IPS-15b (cell line): Measurements from ENCODE around the gene PHF12.
"Not testable (repeated sequence)": the region's sequence is repeated elsewhere in the genome, so short reads cannot be mapped to it uniquely, and the experiment has no call there.

ENCODE experiments used
- H3K27me3 ChIP-seq: one replicate; pipeline ENCODE4 v1.6.1; 2013; ENCODE audit warnings: low read length; ENCODE audit not compliant: control insufficient read depth, insufficient read depth
- H3K36me3 ChIP-seq: one replicate; pipeline ENCODE4 v1.6.1; 2013; ENCODE audit warnings: low read length; ENCODE audit not compliant: control insufficient read depth, insufficient read depth
- H3K4me1 ChIP-seq: one replicate; pipeline ENCODE4 v1.6.1; 2013; ENCODE audit warnings: mild to moderate bottlenecking, low read length; ENCODE audit not compliant: control insufficient read depth, insufficient read depth
- H3K4me3 ChIP-seq: one replicate; pipeline ENCODE4 v1.5.1; 2013; ENCODE audit warnings: low read depth, low read length
- H3K9ac ChIP-seq: one replicate; pipeline ENCODE4 v1.6.1; 2013; ENCODE audit warnings: low read depth, mild to moderate bottlenecking, low read length
- H3K9me3 ChIP-seq: one replicate; pipeline ENCODE4 v1.6.1; 2013; ENCODE audit warnings: mild to moderate bottlenecking, low read length; ENCODE audit not compliant: control insufficient read depth, insufficient read depth

PHF12 gene

DNA sequence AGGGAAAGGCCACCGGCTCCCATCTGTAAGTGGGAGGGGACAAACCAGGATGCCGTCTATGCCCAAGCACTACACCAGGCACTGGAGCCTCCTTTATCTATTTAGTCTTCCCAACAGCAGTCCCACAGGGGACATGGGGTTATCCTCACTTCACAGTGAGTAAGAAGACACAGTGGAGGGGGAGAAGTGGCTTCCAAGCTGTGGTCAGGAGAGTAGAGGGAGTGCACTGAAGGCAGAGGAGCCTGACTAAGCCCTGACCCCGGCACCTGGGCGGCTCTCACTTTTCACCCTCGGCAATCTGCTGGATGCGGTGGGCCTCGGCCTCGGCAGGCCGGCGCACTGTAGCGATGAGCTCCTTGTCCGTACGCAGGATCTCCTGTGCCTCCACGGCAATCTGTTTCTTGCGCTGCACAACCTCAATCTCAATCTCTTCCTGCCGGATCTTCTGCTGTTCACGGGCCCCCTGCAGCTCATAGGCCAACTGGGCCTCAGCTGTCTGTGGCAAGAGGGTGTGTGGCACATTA lies 69.7 kb downstream of the PHF12 start:
- peaks cover 18% of the 10 kb centered on the region for H3K36me3 ChIP-seq
- no peaks in the 10 kb centered on the region for H3K27me3 ChIP-seq
- no peak overlapping the region for H3K9ac ChIP-seq

DNA sequence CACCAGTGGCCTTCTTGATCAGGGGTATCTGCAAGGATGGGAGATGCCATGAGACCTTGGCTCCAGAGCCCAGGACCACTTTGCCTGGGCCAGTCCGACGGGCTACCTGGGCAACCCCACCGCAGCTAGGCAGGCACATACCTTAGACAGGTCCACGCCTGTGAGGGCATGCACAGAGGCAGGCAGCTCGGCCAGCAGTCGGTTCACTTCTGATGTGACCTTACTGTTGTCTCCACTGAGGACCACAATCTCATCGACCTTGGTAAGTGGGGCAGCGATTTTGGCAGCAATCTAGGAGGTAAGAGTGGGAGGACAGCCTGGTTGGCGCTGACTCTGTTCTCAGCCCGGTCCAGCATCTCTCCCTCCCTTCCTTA lies 70.8 kb downstream of the PHF12 start:
- no peaks in the 10 kb centered on the region for H3K27me3 ChIP-seq
- H3K9me3 ChIP-seq, result no peaks in the 10 kb centered on the region
- no peak overlapping the region for H3K4me3 ChIP-seq
- H3K4me1 ChIP-seq, result no peaks in the 10 kb centered on the region
- peaks cover 18% of the 10 kb centered on the region for H3K36me3 ChIP-seq
- no peak overlapping the region for H3K9ac ChIP-seq

More for the DNA sequence above, 69.7 kb downstream of the PHF12 start:
- H3K4me3 ChIP-seq, result no peak overlapping the region
- no peaks in the 10 kb centered on the region for H3K9me3 ChIP-seq
- H3K4me1 ChIP-seq, result no peaks in the 10 kb centered on the region

DNA sequence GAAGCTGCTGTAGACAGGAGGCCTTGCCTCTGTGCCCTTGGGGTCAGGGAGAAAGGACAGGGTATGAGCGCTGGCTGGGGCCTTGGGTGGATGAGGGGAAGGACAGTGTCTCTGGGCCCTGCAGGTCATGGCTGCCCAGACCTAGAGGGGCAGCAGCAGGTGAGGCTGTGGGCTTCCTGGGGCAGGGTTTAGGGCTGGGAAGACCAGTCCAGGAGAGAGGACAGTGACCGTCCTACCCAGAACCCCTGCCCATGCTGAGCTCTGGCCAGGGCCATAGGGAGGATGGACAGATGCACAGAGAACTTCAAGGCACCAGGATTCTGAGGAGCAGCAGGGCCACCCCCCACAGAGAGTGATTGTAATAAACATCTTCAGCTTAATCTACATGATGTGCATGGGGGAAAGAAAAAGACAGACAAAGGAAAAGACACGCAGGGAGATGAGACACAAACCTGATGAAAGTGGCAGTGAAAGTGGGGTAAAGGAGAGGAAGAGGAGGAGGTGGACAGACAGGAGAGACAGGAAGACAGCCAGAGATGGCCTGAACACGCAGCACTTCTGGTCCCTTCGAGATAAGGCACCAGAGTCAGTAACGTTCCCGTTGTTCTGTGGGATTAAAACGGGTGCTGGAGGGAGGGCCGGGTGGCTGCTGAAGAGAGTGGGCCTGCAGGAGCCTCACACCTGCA lies 71.3 kb downstream of the PHF12 start:
- H3K9ac ChIP-seq, result no peak overlapping the region
- no peaks in the 10 kb centered on the region for H3K27me3 ChIP-seq
- no peaks in the 10 kb centered on the region for H3K4me1 ChIP-seq
- H3K4me3 ChIP-seq, result no peak overlapping the region
- H3K36me3 ChIP-seq, result peaks cover 17% of the 10 kb centered on the region
- no peaks in the 10 kb centered on the region for H3K9me3 ChIP-seq

DNA sequence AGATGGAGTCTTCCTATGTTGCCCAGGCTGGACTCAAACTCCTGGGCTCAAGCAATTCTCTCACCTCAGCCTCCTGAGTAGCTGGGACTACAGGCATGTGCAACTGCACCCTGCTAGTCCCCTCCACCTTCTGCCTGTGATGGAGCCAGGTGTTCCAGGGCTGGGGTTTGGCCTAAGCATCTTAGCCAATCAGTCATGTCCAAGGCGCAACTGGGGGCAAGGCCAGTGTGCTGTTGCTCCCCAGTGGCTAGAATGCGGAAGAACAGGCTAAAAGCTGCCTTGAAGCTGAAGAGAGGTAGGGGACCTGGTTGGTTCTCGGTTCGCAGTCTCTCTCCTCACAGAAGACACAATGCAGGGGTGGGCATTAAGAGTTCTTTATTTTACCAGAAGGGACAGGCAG lies 72.3 kb downstream of the PHF12 start:
- Histone ChIP-seq H3K4me1 (no peaks in the 10 kb centered on the region), H3K9me3 (no peaks in the 10 kb centered on the region), H3K9ac (no peak overlapping the region), H3K4me3 (no peak overlapping the region), H3K36me3 (peaks cover 13% of the 10 kb centered on the region), H3K27me3 (no peaks in the 10 kb centered on the region)

DNA sequence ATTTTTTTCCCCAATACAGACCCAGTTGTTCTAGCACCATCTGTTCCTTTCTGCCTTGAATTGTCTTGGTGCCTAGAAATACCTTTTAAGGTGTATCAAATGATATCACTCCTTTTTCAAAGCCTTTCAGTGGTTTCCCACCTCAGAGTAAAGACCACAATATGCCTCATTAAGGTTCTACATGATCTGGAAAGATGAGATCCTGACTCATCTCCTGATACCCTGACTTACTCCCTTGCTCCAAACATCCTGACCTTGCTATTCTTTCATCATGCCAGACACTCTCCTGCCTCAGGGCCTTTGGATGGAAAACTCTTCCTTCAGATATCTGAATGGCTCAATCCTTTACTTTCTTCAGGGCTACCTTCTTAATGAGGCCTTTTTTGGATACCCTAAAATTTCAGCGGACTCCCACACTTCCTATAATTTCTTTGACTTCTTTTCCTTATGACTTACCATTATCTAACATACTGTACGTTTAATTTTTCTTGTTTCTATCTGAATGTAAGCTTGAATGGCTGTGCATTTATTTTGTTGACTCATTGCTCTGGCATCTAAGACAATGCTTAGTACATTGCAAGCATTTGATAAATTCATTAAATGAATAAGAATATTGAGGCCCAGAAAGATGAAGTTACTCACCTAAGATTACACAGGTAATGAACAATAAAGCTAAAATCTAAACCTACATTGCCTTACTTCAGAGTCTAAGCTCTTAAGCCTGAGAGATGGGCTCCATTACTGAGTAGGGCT lies 73.0 kb downstream of the PHF12 start:
- Histone ChIP-seq H3K27me3 (no peaks in the 10 kb centered on the region), H3K9ac (no peak overlapping the region), H3K4me3 (no peak overlapping the region), H3K9me3 (no peaks in the 10 kb centered on the region), H3K4me1 (no peaks in the 10 kb centered on the region), H3K36me3 (peaks cover 10% of the 10 kb centered on the region)

DNA sequence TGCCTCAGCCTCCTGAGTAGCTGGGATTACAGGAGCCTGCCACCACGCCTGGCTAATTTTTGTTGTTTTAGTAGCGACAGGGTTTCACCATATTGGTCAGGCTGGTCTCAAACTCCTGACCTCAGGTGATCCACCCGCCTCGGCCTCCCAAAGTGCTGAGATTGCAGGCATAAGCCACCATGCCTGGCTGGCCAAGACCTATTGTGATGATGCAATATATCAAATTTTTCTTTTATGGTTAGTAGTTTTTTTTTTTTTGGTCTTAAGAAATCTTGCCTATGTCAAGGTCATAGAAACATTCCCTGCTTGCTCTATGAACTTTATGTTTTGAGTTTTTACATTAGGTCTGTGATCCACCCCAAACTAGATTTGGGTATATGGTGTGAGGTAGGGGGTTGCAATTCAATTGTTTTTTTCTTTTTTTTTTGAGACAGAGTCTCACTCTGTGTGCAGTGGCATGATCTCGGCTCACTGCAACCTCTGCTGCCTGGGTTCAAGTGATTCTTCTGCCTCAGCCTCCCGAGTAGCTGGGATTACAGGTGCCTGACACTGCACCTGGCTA lies 74.1 kb downstream of the PHF12 start:
- not testable (repeated sequence) for H3K4me3 ChIP-seq, H3K4me1 ChIP-seq, H3K9ac ChIP-seq, H3K36me3 ChIP-seq, H3K27me3 ChIP-seq, H3K9me3 ChIP-seq

DNA sequence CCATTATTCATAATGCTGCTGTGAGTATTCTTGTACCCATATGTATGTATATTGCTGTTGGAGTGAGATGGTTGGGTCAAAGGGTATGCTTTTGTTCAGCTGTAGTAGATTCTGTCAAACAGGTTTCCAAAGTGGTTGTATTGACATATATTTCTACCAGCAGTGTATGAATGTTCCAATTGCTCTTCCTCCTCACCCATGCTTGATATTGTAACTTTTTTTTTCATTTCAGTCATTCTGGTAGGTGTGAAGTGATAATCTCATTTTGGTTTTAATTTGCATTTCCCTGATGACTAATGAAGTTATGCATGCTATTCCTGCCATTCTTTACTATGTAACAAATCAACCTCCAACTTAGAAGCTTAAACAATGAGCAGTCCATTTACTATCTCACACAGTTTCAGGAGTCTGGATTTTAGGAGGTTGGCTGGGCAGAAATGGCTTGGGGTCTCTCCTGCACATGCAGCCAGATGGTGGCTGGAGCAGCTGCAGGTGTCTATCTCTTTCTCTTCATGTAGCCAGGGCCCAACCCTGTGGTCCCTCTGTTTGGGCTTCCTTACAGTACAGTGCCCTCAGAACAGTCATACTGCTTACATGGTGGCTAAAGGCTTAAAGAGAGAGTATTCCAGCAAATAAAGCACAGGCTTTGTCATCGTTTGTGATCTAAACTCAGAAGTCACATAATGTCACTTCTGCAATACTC lies 75.3 kb downstream of the PHF12 start:
- Histone ChIP-seq H3K9me3 (no peaks in the 10 kb centered on the region), H3K4me1 (no peaks in the 10 kb centered on the region), H3K4me3 (no peak overlapping the region), H3K9ac (no peak overlapping the region), H3K36me3 (peaks cover 9% of the 10 kb centered on the region), H3K27me3 (no peaks in the 10 kb centered on the region)

DNA sequence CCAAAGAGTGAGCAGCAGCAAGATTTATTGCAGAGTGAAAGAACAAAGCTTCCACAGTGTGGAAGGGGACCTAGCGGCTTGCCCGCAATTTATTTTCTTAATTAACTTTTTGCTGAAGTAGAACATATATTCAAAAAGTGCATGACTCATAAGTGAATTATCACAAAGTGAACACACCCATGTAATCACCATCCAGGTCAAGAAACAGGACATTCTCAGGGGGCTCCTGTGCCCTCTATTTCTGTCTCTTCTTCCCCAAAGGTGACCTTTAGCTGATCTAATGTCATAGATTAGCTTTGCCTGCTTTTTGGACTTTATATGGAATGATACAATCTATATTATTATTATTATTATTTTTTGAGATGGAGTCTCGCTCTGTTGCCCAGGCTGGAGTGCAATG lies 76.6 kb downstream of the PHF12 start:
- H3K4me3 ChIP-seq, result no peak overlapping the region
- H3K9ac ChIP-seq, result no peak overlapping the region
- H3K27me3 ChIP-seq, result no peaks in the 10 kb centered on the region
- H3K9me3 ChIP-seq, result no peaks in the 10 kb centered on the region
- no peaks in the 10 kb centered on the region for H3K4me1 ChIP-seq
- no peaks in the 10 kb centered on the region for H3K36me3 ChIP-seq

DNA sequence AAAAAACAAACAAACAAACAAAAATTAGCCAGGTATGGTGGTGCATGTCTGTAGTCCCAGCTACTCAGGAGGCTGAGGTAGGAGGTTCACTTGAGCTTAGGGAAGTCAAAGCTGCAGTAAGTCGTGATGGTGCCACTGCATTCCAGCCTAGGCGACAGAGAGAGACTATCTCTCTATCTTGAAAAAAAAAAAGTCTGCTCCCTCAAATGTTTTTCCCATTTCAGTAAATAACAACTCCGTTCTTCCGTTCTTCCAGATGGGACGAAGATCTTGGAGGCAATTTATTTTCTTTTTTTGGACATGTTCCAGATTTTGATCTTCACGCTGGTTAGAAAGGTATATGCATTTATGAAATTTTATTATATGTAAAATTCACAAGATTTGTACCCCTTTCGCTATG lies 77.5 kb downstream of the PHF12 start:
- Histone ChIP-seq H3K27me3 (no peaks in the 10 kb centered on the region), H3K9me3 (no peaks in the 10 kb centered on the region), H3K4me3 (no peak overlapping the region), H3K36me3 (no peaks in the 10 kb centered on the region), H3K9ac (no peak overlapping the region), H3K4me1 (no peaks in the 10 kb centered on the region)

DNA sequence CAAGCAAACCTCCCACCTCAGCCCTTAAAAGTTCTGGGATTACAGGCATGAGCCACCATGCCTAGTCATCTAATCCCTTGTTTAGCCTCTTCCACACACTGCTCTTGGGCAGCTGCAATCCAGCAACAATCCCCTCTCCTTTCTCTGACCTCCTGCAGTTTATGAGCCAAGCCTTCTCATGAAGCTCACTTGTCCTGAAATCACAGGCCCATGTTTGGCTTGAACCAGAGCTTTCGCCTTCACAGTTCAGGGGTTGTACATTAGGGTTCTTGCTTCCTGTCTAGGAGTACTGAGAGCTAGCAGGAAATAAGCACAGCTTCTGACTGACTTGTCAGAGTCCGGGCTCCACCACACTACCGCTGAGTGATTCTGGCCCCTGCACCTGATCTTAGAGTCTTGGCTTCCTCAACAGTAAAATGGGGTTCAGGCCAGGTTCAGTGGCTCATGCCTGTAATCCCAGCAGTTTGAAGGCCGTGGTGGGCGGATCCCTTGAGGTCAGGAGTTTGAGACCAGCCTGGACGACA lies 80.2 kb downstream of the PHF12 start:
- H3K4me3 ChIP-seq, result no peak overlapping the region

DNA sequence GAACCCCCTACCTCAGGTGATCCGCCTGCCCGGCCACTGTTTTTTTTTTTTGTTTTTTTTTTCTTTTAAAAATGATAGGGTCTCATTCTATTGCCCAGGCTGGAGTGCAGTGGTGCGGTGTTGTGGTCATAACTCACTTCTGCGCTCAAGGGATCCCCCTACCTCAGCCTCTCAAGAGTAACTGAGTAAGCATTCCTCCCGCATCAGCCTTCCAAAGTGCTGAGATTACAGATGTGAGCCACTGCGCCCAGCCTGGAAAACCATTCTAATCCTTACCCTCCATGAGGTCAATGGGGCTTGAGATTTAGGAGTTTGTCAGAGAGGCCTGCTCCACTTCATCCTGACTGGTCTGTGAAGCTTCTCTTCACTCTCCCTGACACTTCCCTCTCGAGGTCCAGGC lies 84.0 kb downstream of the PHF12 start:
- H3K4me1 ChIP-seq, result no peaks in the 10 kb centered on the region
- H3K9ac ChIP-seq, result no peak overlapping the region
- no peaks in the 10 kb centered on the region for H3K9me3 ChIP-seq
- no peaks in the 10 kb centered on the region for H3K27me3 ChIP-seq
- H3K36me3 ChIP-seq, result no peaks in the 10 kb centered on the region
- H3K4me3 ChIP-seq, result no peak overlapping the region

More for the DNA sequence above, 80.2 kb downstream of the PHF12 start:
- no peaks in the 10 kb centered on the region for H3K4me1 ChIP-seq
- no peaks in the 10 kb centered on the region for H3K27me3 ChIP-seq
- no peaks in the 10 kb centered on the region for H3K9me3 ChIP-seq
- H3K36me3 ChIP-seq, result no peaks in the 10 kb centered on the region
- no peak overlapping the region for H3K9ac ChIP-seq
